Cardiac ventricle fibroblast (primary cell): Measurements from ENCODE around the gene CENPVL2. TPM values are rescaled to one million over a fixed set of nuclear protein-coding genes. Genes with fewer than 3 reads are reported as not detected.

Experiments used
- total RNA-seq: library from RNA; depleted of rRNA; stranded (reverse); fragments of >200 nt; gene quantifications from 2 replicates; pipeline ENCODE4 v1.2.3, GENCODE V29; 2015

Gene CENPVL2
- not detected in 2 replicates for total RNA-seq

GRCh38 chrX:51682720-51683062, at the start of gene CENPVL2:
Gene CENPVL2, minus strand, starts transcription at chrX:51682831. Its CDS starts 0 bp downstream, at chrX:51682831.

GRCh38 chrX:51710277-51711164, 27.9 kb upstream of the CENPVL2 start, which contains the start of gene CENPVL1:
Gene CENPVL1, plus strand, starts transcription at chrX:51710512. Its CDS starts 0 bp downstream, at chrX:51710512.

Other genes starting within 250 kb of the CENPVL2 start
- gene NUDT11, start 186.2 kb downstream of the CENPVL2 start, total RNA-seq = 9.5 and 10.5 TPM in 2 replicates
- gene CENPVL3, start 63.9 kb downstream of the CENPVL2 start, total RNA-seq = not detected in 2 replicates
- gene CENPVL1, start 27.7 kb upstream of the CENPVL2 start, total RNA-seq = not detected in 2 replicates
- gene GSPT2, start 60.6 kb upstream of the CENPVL2 start, total RNA-seq = 6.1 and 6.7 TPM in 2 replicates
- gene MAGED1, start 210.8 kb upstream of the CENPVL2 start, total RNA-seq = 271 and 280 TPM in 2 replicates